ENCODE results near the gene PATJ.

DNA sequence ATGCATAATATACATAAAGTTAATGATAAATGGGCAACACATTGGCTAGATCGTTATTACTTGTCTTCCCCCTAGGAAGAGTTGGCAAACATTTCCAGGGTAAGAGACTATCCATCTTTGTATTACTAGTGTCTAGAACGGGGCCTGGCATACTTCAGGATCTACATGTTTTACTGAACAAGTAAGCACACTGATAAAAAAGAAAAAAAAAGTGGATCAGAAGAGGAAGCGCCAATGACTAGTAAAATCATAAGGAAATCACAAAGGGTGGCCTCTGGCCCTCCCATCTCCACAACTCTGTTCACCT is 17.8 kb upstream of the PATJ start:
- TF ChIP-seq, protein P1, sequence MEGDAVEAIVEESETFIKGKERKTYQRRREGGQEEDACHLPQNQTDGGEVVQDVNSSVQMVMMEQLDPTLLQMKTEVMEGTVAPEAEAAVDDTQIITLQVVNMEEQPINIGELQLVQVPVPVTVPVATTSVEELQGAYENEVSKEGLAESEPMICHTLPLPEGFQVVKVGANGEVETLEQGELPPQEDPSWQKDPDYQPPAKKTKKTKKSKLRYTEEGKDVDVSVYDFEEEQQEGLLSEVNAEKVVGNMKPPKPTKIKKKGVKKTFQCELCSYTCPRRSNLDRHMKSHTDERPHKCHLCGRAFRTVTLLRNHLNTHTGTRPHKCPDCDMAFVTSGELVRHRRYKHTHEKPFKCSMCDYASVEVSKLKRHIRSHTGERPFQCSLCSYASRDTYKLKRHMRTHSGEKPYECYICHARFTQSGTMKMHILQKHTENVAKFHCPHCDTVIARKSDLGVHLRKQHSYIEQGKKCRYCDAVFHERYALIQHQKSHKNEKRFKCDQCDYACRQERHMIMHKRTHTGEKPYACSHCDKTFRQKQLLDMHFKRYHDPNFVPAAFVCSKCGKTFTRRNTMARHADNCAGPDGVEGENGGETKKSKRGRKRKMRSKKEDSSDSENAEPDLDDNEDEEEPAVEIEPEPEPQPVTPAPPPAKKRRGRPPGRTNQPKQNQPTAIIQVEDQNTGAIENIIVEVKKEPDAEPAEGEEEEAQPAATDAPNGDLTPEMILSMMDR (conservative IDR thresholded peaks at IDR 0.05; ENCODE audit: low read length) = no peak
- TF ChIP-seq EZH2phosphoT487 (IDR thresholded peaks at IDR 0.05; ENCODE audit: borderline replicate concordance) = no peak

Measured in Loucy (cell line).